IPS-18c (cell line): ENCODE data around the gene PRAMEF4.
"Not testable (repeated sequence)": the region's sequence is repeated elsewhere in the genome, so short reads cannot be mapped to it uniquely, and the experiment has no call there.

Experiments
- H3K4me3 ChIP-seq: 2 replicates; pipeline ENCODE4 v1.7.0; 2013; ENCODE audit warnings: low read depth, mild to moderate bottlenecking, low read length, moderate library complexity; ENCODE audit not compliant: insufficient read depth
- H3K9me3 ChIP-seq: one replicate; pipeline ENCODE4 v1.6.1; 2013; ENCODE audit warnings: mild to moderate bottlenecking, low read length, moderate library complexity; ENCODE audit not compliant: control insufficient read depth, insufficient read depth

The PRAMEF4 gene

DNA sequence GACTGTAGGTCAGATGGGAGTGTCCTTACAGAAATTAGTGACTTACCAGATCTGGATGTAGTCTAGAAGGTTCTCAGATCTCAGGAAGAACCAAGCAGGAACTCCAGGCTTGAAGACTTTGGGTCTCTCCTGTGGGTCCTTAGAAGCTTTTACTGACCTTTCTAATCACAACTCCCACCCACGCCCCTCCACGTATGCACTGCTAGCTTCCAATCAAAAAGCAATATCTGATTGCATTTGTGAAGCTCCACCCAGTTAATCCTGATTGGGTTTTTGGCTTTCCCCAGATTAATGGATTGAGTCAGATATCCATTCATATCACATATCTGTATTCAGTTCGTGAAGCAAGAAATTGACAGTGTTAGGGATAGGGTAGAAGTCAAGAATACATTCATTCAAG lies at the start of gene PRAMEF4:
TSS of gene PRAMEF4 (minus strand) at position 101 of the 400 bp plus-strand sequence. CDS start 2,807 bp downstream, outside the sequence.
- H3K9me3 ChIP-seq, H3K4me3 ChIP-seq: not testable (repeated sequence)

DNA sequence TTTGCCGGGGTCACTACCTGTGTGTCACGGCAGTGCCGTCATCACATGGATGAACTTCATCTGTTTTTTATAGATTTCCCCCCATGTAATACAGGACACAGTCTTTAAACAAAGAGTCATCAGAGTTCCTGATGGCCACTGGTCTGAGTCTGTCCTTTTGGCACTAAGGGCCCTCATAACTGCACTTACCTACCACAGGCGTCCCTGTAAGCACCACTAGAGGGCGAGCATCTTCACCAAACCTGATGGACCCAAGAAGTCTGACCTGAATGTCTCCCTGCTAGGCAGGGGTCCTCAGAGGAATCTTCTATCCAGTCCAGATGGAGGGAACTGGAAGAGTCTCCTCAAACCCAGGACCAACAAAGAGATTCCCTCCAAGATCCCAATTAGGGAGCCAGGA lies 38.4 kb upstream of the PRAMEF4 start:
- H3K4me3 ChIP-seq, H3K9me3 ChIP-seq: not testable (repeated sequence)

DNA sequence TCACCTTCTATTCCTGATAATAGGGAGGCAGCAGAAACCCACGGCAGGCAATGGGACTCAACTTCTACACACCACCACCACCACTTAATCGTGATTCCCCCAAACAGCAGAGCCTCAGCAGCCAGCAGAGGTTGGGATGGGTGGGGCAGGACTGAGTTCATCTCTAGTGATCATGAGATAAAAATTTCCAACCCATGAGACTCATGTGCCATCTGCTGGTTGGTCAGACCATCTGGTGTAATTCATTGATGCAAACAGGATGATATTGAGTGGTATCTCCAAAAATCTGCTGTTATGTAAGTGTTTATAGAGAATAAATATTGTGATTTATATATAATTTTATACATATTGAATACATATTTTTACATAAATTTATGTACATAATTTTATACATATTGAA lies 35.7 kb upstream of the PRAMEF4 start:
- not testable (repeated sequence) for H3K4me3 ChIP-seq

GRCh38 chr1:12916310-12916709 lies 30.3 kb upstream of the PRAMEF4 start, which contains the start of gene PRAMEF7:
Gene PRAMEF7 (plus strand): TSS chr1:12916610. CDS start chr1:12917693, 1,083 bp downstream.
- H3K4me3 ChIP-seq, H3K9me3 ChIP-seq: not testable (repeated sequence)

More for the DNA sequence above, 35.7 kb upstream of the PRAMEF4 start:
- not testable (repeated sequence) for H3K9me3 ChIP-seq

- not testable (repeated sequence) for H3K9me3 ChIP-seq
Measured at GRCh38 chr1:12903793-12904572, 18.0 kb upstream of the PRAMEF4 start.

DNA sequence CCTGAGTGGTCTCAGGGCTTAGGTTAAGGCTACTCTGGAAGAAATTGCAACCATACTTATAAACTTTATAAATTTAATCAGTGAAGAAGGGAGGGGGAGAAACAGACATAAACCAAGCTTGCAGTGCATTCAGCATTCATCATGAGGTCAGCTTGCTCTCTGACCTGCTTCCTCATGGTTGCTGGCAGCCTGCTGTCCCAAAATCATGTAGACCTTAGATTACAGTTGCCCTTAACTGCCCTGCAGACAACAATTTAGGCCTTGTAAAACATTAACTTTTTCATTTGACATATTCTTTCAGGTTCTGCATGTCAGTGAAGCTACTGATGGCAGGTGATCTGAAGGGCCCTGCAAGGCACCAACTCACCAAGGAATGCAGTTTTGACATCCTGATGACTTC lies 13.2 kb upstream of the PRAMEF4 start:
- not testable (repeated sequence) for H3K9me3 ChIP-seq, H3K4me3 ChIP-seq

More at GRCh38 chr1:12903793-12904572, 18.0 kb upstream of the PRAMEF4 start:
- H3K4me3 ChIP-seq: not testable (repeated sequence)

GRCh38 chr1:12898170-12898569 lies 12.2 kb upstream of the PRAMEF4 start, which contains the start of gene PRAMEF10:
Gene PRAMEF10 (minus strand): TSS chr1:12898270. CDS start chr1:12895847, 2,423 bp downstream.
- not testable (repeated sequence) for H3K4me3 ChIP-seq

GRCh38 chr1:12878453-12878852 lies 7.5 kb downstream of the PRAMEF4 start:
- not testable (repeated sequence) for H3K9me3 ChIP-seq, H3K4me3 ChIP-seq

More at GRCh38 chr1:12898170-12898569, 12.2 kb upstream of the PRAMEF4 start, which contains the start of gene PRAMEF10:
- not testable (repeated sequence) for H3K9me3 ChIP-seq

- not testable (repeated sequence) for H3K4me3 ChIP-seq, H3K9me3 ChIP-seq
Measured at GRCh38 chr1:12863131-12863880, 22.7 kb downstream of the PRAMEF4 start.

- H3K4me3 ChIP-seq, H3K9me3 ChIP-seq: not testable (repeated sequence)
Measured at GRCh38 chr1:12856786-12857185, 29.2 kb downstream of the PRAMEF4 start, which contains the start of gene PRAMEF2. Gene PRAMEF2 (plus strand): TSS chr1:12857086. CDS start chr1:12859010, 1,924 bp downstream.

DNA sequence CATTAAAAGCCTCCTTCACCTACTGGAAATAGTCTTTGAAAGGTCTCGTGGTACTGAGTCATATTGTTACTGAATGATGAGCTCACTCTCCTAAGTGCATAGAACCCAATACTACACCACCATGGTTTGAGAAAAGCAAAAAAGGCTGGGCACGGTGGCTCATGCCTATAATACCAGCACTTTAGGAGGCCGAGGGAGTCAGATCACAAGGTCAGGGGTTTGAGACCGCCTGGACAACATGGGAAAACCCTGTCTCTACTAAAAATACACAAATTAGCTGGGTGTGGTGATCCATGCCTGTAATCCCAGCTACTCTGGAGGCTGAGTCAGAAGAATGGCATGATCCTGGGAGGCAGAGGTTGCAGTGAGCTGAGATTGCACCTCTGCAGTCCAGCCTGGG lies 34.2 kb downstream of the PRAMEF4 start:
- Histone ChIP-seq H3K4me3 (no peak overlapping the region), H3K9me3 (peaks cover 2% of the 10 kb centered on the region)

GRCh38 chr1:12848620-12849019 lies 37.4 kb downstream of the PRAMEF4 start, which contains the start of gene HNRNPCL1:
Gene HNRNPCL1 (minus strand): TSS chr1:12848720. CDS start chr1:12848289, 431 bp downstream.
- H3K4me3 ChIP-seq, H3K9me3 ChIP-seq: not testable (repeated sequence)

- not testable (repeated sequence) for H3K9me3 ChIP-seq, H3K4me3 ChIP-seq
Measured at GRCh38 chr1:12833251-12833650, 52.8 kb downstream of the PRAMEF4 start.

- H3K4me3 ChIP-seq: not testable (repeated sequence)
Measured at GRCh38 chr1:12831310-12831709, 54.7 kb downstream of the PRAMEF4 start, which contains the start of gene PRAMEF11. Gene PRAMEF11 (minus strand): TSS chr1:12831410. CDS start chr1:12828789, 2,621 bp downstream.

More at GRCh38 chr1:12831310-12831709, 54.7 kb downstream of the PRAMEF4 start, which contains the start of gene PRAMEF11:
- H3K9me3 ChIP-seq: not testable (repeated sequence)
